ENCODE measurements around the gene TRPC6.
"Not testable (repeated sequence)": the region's sequence is repeated elsewhere in the genome, so short reads cannot be mapped to it uniquely, and the experiment has no call there.

The TRPC6 gene

DNA sequence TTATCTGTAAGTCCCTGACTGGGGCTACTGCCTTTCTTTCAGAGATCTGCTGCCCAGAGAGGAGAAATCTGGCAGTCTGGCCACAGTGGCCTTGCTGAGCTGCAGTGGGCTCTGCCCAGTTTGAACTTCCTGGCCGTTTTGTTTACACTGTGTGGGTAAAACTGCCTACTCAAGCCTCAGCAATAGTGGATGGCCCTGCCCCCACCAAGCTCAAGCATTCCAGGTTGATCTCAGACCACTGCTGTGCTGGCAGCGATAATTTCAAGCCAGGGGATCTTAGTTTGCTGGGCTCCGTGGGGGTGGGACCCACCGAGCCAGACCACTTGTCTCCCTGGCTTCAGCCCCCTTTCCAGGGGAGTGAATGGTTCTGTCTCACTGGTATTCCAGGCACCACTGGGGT, 117.5 kb downstream of the TRPC6 start:
- Histone ChIP-seq H3K4me1 (ENCODE audit: insufficient read depth, low read length) (no peaks in the 10 kb centered on the region), H3K4me3 (ENCODE audit: low read length) (no peak overlapping the region), H2AFZ (ENCODE audit: low read depth, low read length) (no peak overlapping the region), H3K27me3 (ENCODE audit: insufficient read depth, low read length) (no peaks in the 10 kb centered on the region), H3K36me3 (ENCODE audit: insufficient read depth, low read length) (no peaks in the 10 kb centered on the region), H3K9me3 (ENCODE audit: low read length) (no peaks in the 10 kb centered on the region)

DNA sequence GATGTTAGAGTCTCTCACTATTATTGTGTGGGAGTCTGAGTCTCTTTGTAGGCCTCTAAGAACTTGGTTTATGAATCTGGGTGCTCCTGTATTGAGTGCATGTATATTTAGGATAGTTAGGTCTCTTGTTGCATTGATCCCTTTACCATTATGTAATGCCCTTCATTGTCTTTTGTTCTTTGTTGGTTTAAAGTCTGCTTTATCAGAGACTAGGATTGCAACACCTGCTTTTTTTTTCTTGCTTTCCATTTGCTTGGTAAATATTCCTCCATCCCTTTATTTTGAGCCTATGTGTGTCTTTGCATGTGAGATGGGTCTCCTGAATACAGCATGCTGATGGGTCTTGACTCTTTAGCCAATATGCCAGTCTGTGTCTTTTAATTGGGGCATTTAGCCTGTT, 119.4 kb downstream of the TRPC6 start:
- not testable (repeated sequence) for H3K9me3 ChIP-seq (ENCODE audit: low read length); H3K27me3 ChIP-seq (ENCODE audit: insufficient read depth, low read length); H3K36me3 ChIP-seq (ENCODE audit: insufficient read depth, low read length); H2AFZ ChIP-seq (ENCODE audit: low read depth, low read length); H3K4me1 ChIP-seq (ENCODE audit: insufficient read depth, low read length); H3K4me3 ChIP-seq (ENCODE audit: low read length)

DNA sequence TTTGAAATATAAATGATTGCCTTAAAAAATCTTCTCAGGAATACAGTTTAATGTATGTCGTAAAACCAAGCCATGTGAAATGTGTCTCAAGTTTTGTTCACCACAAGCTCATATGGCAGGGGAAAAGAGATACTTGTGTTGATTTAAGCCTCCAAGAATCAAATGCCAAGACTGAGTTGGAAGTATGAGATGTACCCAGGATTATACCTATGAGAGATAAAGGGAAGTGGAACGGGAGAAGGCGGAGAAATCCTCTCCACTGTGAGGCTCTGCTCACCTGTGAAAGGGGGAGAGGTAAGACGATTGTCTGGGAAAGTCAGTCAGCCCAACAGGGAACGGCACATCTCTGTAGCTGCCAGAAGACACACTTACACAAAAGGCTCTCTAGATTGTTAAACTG, 124.8 kb downstream of the TRPC6 start:
- no peaks in the 10 kb centered on the region for H3K36me3 ChIP-seq (ENCODE audit: insufficient read depth, low read length)
- no peaks in the 10 kb centered on the region for H3K9me3 ChIP-seq (ENCODE audit: low read length)
- H3K27me3 ChIP-seq (ENCODE audit: insufficient read depth, low read length) = no peaks in the 10 kb centered on the region
- no peak overlapping the region for H2AFZ ChIP-seq (ENCODE audit: low read depth, low read length)
- H3K4me3 ChIP-seq (ENCODE audit: low read length) = no peak overlapping the region
- no peaks in the 10 kb centered on the region for H3K4me1 ChIP-seq (ENCODE audit: insufficient read depth, low read length)

DNA sequence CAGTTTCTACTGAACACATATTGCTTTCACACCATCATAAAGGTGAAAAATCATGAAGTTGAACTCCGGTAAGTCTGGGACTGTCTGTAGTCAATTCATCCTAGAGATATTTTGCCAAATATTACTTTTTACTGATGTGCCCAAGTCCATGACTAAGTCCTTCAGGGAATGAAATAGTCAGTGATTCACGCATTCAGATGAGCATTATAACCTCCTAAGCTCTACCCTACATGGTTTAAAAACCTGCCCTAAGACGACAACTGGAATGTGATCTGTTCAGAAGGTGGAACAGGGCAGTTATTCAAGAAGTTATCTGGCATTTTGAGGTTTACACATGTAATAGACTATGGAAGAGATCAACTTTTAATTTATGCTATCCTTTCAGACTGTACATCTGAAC, 125.6 kb downstream of the TRPC6 start:
- Histone ChIP-seq H3K9me3 (ENCODE audit: low read length) (no peaks in the 10 kb centered on the region), H3K4me3 (ENCODE audit: low read length) (no peak overlapping the region), H3K36me3 (ENCODE audit: insufficient read depth, low read length) (no peaks in the 10 kb centered on the region), H3K4me1 (ENCODE audit: insufficient read depth, low read length) (no peaks in the 10 kb centered on the region), H2AFZ (ENCODE audit: low read depth, low read length) (no peak overlapping the region), H3K27me3 (ENCODE audit: insufficient read depth, low read length) (no peaks in the 10 kb centered on the region)

DNA sequence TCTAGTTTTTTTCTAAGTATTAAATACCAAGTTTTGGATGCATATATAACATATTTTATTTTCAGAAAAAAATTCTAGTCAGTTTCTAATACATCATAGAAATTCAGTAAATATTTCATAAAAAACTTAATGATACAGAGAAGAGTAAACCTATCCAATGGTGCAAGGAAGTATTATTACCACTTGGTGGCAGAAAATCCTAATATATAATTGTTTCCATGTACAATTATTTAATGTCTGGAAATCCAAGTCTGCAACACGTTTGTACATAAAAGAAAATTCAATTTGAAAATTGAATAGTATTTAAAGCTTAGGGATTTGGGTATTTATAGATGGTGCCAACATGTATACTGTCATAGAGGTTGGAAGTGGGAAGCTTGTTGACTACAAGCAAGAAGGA, 127.0 kb downstream of the TRPC6 start:
- Histone ChIP-seq H3K36me3 (ENCODE audit: insufficient read depth, low read length) (no peaks in the 10 kb centered on the region), H2AFZ (ENCODE audit: low read depth, low read length) (no peak overlapping the region), H3K4me1 (ENCODE audit: insufficient read depth, low read length) (no peaks in the 10 kb centered on the region), H3K4me3 (ENCODE audit: low read length) (no peak overlapping the region), H3K27me3 (ENCODE audit: insufficient read depth, low read length) (no peaks in the 10 kb centered on the region), H3K9me3 (ENCODE audit: low read length) (no peaks in the 10 kb centered on the region)

DNA sequence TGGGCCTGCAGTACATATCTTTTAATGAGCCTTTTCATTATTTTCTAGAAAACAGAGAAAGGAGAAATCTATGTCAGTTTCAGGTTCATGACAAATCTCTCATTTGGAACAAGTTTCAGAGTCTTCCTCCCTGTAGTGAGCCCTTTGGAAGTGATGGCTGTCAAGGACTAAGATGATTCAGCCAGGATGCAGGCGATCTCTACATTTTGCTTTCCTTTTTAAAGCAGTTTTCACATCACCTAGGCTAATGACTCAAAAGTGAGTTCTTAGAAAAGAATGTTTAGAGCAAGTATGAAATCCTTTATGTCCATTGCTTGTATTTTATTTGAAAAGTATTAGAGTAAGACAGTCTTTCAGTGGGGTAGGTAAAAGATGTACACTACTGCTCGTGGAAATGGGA, 130.1 kb downstream of the TRPC6 start:
- no peaks in the 10 kb centered on the region for H3K27me3 ChIP-seq (ENCODE audit: insufficient read depth, low read length)
- H3K4me1 ChIP-seq (ENCODE audit: insufficient read depth, low read length) = no peaks in the 10 kb centered on the region
- H3K4me3 ChIP-seq (ENCODE audit: low read length) = no peak overlapping the region
- H3K9me3 ChIP-seq (ENCODE audit: low read length) = no peaks in the 10 kb centered on the region
- H2AFZ ChIP-seq (ENCODE audit: low read depth, low read length) = no peak overlapping the region
- no peaks in the 10 kb centered on the region for H3K36me3 ChIP-seq (ENCODE audit: insufficient read depth, low read length)

DNA sequence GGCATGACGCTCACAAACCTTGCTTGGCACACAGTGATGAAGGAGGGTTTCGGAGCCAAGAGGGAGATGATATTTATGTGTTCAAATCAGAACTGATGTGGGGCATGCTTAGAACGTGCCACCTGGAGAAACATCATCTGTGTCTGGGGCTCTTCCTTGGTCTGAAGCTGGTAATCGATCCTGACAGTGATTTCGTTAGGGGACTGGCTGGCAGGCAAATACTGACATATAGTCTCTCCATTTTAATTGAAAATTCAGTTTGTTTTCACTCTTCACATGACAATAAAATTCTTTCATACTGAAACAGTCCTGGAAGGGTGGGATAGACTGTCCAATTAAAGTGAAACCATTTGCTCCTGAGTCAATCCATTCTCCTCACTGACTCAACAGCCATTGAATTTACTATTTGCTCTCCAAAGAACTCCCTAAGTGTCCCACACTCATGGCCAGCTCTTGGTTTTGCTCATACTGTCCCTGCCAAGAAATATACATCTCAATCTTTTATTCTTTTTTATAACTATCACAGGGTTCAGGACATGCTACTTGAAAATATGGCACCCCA, 134.8 kb downstream of the TRPC6 start:
- no peak overlapping the region for H2AFZ ChIP-seq (ENCODE audit: low read depth, low read length)
- H3K4me1 ChIP-seq (ENCODE audit: insufficient read depth, low read length) = no peaks in the 10 kb centered on the region
- H3K4me3 ChIP-seq (ENCODE audit: low read length) = no peak overlapping the region
- H3K9me3 ChIP-seq (ENCODE audit: low read length) = no peaks in the 10 kb centered on the region
- no peaks in the 10 kb centered on the region for H3K27me3 ChIP-seq (ENCODE audit: insufficient read depth, low read length)
- H3K36me3 ChIP-seq (ENCODE audit: insufficient read depth, low read length) = no peaks in the 10 kb centered on the region

DNA sequence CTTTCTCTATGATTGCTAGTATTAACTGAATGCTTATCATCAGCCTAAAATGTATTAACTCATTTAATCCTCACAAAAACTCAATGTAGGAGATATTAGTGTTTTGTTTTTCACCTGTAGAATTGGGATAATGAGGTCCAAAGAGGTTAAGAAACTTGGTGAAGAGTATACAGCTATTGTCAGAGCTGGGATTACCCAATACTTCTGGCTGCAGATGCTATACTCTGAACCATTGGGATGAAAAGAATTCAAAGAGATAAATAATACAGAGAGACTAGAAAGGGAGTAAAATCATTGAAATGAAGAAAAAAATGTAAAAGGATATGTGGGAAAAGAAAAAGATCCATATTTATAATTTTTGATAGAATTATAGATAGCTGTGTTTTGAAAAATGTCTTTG, 137.1 kb downstream of the TRPC6 start:
- H3K27me3 ChIP-seq (ENCODE audit: insufficient read depth, low read length) = no peaks in the 10 kb centered on the region
- H3K9me3 ChIP-seq (ENCODE audit: low read length) = no peaks in the 10 kb centered on the region
- H3K4me3 ChIP-seq (ENCODE audit: low read length) = no peak overlapping the region
- no peak overlapping the region for H2AFZ ChIP-seq (ENCODE audit: low read depth, low read length)
- H3K36me3 ChIP-seq (ENCODE audit: insufficient read depth, low read length) = no peaks in the 10 kb centered on the region
- H3K4me1 ChIP-seq (ENCODE audit: insufficient read depth, low read length) = no peaks in the 10 kb centered on the region

DNA sequence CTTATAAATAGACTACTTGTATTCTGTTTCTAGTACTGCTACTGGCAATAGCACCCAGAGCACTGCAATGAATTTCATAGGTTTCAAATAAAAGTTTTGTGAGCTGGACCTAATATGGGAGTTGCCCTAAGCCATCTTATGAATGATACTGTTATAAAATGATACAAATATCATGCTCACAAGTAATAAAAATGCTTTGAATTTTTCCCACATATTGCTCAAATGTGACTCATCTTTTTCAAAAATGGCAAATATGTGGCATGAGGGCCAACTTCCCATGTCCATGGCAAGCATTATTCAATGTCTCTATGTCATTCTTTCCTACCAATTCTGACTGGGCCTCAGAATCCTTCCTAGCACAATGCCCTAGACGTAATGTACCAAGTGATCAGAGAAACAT, 137.6 kb downstream of the TRPC6 start:
- no peaks in the 10 kb centered on the region for H3K4me1 ChIP-seq (ENCODE audit: insufficient read depth, low read length)
- H3K4me3 ChIP-seq (ENCODE audit: low read length) = no peak overlapping the region
- no peaks in the 10 kb centered on the region for H3K9me3 ChIP-seq (ENCODE audit: low read length)
- H2AFZ ChIP-seq (ENCODE audit: low read depth, low read length) = no peak overlapping the region
- no peaks in the 10 kb centered on the region for H3K27me3 ChIP-seq (ENCODE audit: insufficient read depth, low read length)
- H3K36me3 ChIP-seq (ENCODE audit: insufficient read depth, low read length) = no peaks in the 10 kb centered on the region

DNA sequence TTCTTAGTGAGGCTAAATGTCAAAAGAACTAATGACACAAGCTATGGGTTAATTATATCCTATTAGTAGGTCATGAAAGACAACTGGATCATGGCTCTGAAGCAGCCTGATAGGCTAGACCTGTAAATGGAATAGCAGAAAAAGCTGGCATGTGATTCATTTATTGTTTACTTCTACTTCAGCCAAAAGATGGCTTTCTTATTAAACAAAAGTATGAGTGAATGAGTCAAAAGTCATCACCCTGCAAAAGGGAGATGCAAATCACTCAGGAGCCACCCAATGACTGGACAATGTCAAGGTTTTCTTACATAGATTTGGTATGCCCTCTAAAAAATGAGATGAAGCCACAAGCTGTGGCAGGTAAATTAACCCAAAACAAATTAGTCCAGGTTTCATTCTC, 138.0 kb downstream of the TRPC6 start:
- H2AFZ ChIP-seq (ENCODE audit: low read depth, low read length) = no peak overlapping the region
- H3K9me3 ChIP-seq (ENCODE audit: low read length) = no peaks in the 10 kb centered on the region
- no peaks in the 10 kb centered on the region for H3K4me1 ChIP-seq (ENCODE audit: insufficient read depth, low read length)
- no peak overlapping the region for H3K4me3 ChIP-seq (ENCODE audit: low read length)
- no peaks in the 10 kb centered on the region for H3K27me3 ChIP-seq (ENCODE audit: insufficient read depth, low read length)
- no peaks in the 10 kb centered on the region for H3K36me3 ChIP-seq (ENCODE audit: insufficient read depth, low read length)

DNA sequence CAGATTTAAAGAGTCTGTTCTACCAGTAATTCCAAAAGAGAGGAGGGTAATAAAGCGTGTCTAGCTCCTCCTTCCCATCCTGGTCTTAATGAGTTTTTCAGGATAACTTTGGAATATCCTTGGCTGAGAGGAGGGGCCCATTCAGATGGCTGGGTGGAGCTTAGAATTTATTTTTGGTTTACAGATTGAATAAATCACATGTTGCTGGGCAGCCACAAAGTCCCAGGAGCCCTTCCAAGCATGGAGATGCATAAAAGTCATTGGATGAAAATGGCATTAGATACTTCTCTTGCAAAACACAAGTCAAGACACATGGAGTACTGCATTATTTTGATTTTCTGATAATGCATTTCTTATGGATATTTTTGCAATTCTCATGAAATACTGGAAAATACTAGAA, 139.0 kb downstream of the TRPC6 start:
- H3K27me3 ChIP-seq (ENCODE audit: insufficient read depth, low read length) = no peaks in the 10 kb centered on the region
- H2AFZ ChIP-seq (ENCODE audit: low read depth, low read length) = no peak overlapping the region
- no peaks in the 10 kb centered on the region for H3K4me1 ChIP-seq (ENCODE audit: insufficient read depth, low read length)
- H3K4me3 ChIP-seq (ENCODE audit: low read length) = no peak overlapping the region
- H3K36me3 ChIP-seq (ENCODE audit: insufficient read depth, low read length) = no peaks in the 10 kb centered on the region
- H3K9me3 ChIP-seq (ENCODE audit: low read length) = no peaks in the 10 kb centered on the region

DNA sequence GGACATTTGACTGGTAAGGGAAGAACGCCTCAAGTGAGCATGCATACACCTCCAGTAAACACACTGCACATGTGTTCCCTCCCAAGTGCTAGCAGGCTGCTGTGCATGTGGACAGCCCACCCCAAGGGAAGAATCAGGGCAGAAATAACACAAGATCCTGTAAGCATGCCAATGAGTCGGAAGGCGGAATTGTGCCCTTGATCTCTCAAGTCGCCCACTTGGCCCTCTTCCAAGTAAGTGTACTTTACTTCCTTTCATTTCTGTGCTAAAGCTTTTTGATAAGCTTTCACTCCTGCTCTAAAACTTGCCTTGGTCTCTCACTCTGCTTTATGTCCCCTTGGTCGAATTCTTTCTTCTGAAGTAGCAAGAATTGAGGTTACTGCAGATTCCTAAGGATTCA, 139.6 kb downstream of the TRPC6 start:
- Histone ChIP-seq H3K27me3 (ENCODE audit: insufficient read depth, low read length) (no peaks in the 10 kb centered on the region), H3K36me3 (ENCODE audit: insufficient read depth, low read length) (no peaks in the 10 kb centered on the region), H3K4me3 (ENCODE audit: low read length) (no peak overlapping the region), H3K4me1 (ENCODE audit: insufficient read depth, low read length) (no peaks in the 10 kb centered on the region), H2AFZ (ENCODE audit: low read depth, low read length) (no peak overlapping the region), H3K9me3 (ENCODE audit: low read length) (no peaks in the 10 kb centered on the region)

DNA sequence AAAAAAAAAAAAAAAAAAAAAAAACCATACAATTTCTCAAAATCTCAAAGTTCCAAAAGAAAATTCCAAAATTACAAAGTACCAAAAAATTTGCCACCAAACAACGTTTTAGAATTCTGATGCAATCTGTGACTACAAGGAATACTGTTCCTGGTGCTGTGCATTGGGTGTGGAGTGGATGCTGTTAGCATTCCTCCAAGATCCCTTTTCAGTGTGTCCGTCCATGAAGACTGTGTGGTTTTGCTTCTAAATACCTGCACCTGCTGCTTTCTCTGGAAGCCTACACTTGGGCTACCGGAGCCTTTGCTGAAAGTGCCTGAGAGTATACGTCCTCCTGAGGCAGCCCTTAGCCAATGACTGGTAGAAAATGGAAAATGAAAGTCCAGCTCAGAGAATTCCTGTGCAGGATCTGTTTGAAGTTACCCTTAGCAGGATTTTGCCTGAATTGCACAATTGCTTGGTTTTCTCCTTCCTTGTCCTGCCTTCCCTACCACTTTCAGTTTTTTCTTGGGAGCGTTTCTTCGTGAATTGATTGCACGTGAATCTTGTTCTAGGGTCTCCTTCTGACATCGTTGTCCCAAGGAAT, 140.8 kb downstream of the TRPC6 start:
- H2AFZ ChIP-seq (ENCODE audit: low read depth, low read length) = no peak overlapping the region
- no peak overlapping the region for H3K4me3 ChIP-seq (ENCODE audit: low read length)

DNA sequence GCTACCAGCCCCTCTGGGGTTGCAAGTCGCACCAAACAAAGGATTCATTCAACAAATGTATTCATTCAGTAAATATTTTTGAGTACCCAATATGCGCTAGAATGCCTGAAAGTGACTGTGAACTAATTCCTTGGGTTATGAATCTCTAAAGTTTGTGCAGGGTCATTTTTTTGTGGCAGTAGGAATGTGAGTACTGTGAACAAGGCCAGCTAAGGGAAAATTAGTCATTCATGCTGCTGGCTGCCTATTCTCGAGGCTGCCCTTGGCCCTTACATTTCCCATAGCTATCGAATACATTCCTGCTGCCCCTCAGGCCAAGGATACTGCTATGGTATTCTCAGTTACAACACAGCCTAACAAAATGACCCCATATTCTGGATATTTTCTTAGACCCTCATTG, 141.6 kb downstream of the TRPC6 start:
- no peaks in the 10 kb centered on the region for H3K27me3 ChIP-seq (ENCODE audit: insufficient read depth, low read length)

More for the DNA sequence above, 140.8 kb downstream of the TRPC6 start:
- H3K27me3 ChIP-seq (ENCODE audit: insufficient read depth, low read length) = no peaks in the 10 kb centered on the region
- no peaks in the 10 kb centered on the region for H3K4me1 ChIP-seq (ENCODE audit: insufficient read depth, low read length)
- no peaks in the 10 kb centered on the region for H3K36me3 ChIP-seq (ENCODE audit: insufficient read depth, low read length)
- H3K9me3 ChIP-seq (ENCODE audit: low read length) = no peaks in the 10 kb centered on the region

More for the DNA sequence above, 141.6 kb downstream of the TRPC6 start:
- H3K9me3 ChIP-seq (ENCODE audit: low read length) = no peaks in the 10 kb centered on the region
- H3K4me1 ChIP-seq (ENCODE audit: insufficient read depth, low read length) = no peaks in the 10 kb centered on the region
- no peak overlapping the region for H3K4me3 ChIP-seq (ENCODE audit: low read length)
- no peak overlapping the region for H2AFZ ChIP-seq (ENCODE audit: low read depth, low read length)
- no peaks in the 10 kb centered on the region for H3K36me3 ChIP-seq (ENCODE audit: insufficient read depth, low read length)

Data from neuron (in vitro differentiated cells).